Natural killer cell (primary cell): ENCODE measurements around the gene FYB2. TPM values are rescaled to one million over a fixed set of nuclear protein-coding genes. Genes with fewer than 3 reads are reported as not detected.

Experiments
- ATAC-seq, 3 donors: fragments of 150-1000 bp in 2 of 3; fragments of 200-7000 bp in 1 of 3; cut with Tn5 transposase; 1 replicate in 1 of 3; 2 replicates in 2 of 3; pipeline ENCODE4 v1.10.0; 2021; ENCODE audit warnings: mild to moderate bottlenecking in 2 of 3, moderate library complexity in 2 of 3
- DNase-seq, 2 donors: peaks; one replicate each; pipeline versions ENCODE4 v3.0.0 to v3.0.0-alpha.2; 2013 to 2021; ENCODE audit warnings: mixed read lengths in 1 of 2
- H3K27ac ChIP-seq: one replicate; pipeline ENCODE4 v1.5.1; 2013; ENCODE audit warnings: mild to moderate bottlenecking, low read length
- H3K27me3 ChIP-seq: one replicate; pipeline ENCODE4 v1.6.1; 2013; ENCODE audit warnings: low read length; ENCODE audit not compliant: control insufficient read depth, insufficient read depth
- H3K36me3 ChIP-seq: one replicate; pipeline ENCODE4 v1.6.1; 2013; ENCODE audit warnings: low read length; ENCODE audit not compliant: control insufficient read depth, insufficient read depth
- H3K4me1 ChIP-seq: one replicate; pipeline ENCODE4 v1.6.1; 2013; ENCODE audit warnings: low read length; ENCODE audit not compliant: control insufficient read depth, insufficient read depth
- H3K4me3 ChIP-seq: one replicate; pipeline ENCODE4 v1.5.1; 2013; ENCODE audit warnings: low read length
- H3K9me3 ChIP-seq: one replicate; pipeline ENCODE4 v1.6.1; 2013; ENCODE audit warnings: low read length; ENCODE audit not compliant: control insufficient read depth, insufficient read depth
- H3K27ac Mint-ChIP-seq, 2 donors: one replicate each; pipeline ENCODE4 v1.8.0; 2022; ENCODE audit warnings: mild to moderate bottlenecking in 2 of 2, mixed read lengths in 2 of 2, moderate library complexity in 1 of 2
- H3K27me3 Mint-ChIP-seq, 2 donors: one replicate each; pipeline ENCODE4 v1.8.0; 2022; ENCODE audit warnings: low read depth in 2 of 2, mixed read lengths in 2 of 2
- H3K36me3 Mint-ChIP-seq: one replicate; pipeline ENCODE4 v1.8.0; 2022; ENCODE audit warnings: mixed read lengths
- H3K4me1 Mint-ChIP-seq, 2 donors: one replicate each; pipeline ENCODE4 v1.8.0; 2022; ENCODE audit warnings: mixed read lengths in 2 of 2
- H3K4me3 Mint-ChIP-seq: one replicate; pipeline ENCODE4 v1.8.0; 2022; ENCODE audit warnings: mild to moderate bottlenecking, moderate library complexity, mixed read lengths
- H3K9me3 Mint-ChIP-seq, 2 donors: one replicate each; pipeline ENCODE4 v1.8.0; 2022; ENCODE audit warnings: mixed read lengths in 2 of 2
- WGBS: methylation state at CpG from one replicate; pipeline ENCODE4 v1.1.7; 2013; ENCODE audit warnings: missing lambda C conversion rate; ENCODE audit not compliant: insufficient coverage; 5-methylcytosine and 5-hydroxymethylcytosine counted together
- intact Hi-C: fragments of 100-400 bp; cut with micrococcal nuclease; formaldehyde crosslinking; loops from one replicate; pipeline ENCODE4 v1.14.2; 2022
- total RNA-seq, 4 donors: library from RNA; stranded (reverse); fragments of 120-200 nt in 1 of 4; gene quantifications; one replicate each; pipeline versions ENCODE4 v1.2.3 to v1.2.4, GENCODE V29; 2013 to 2022
- TF ChIP-seq, protein P1 (sequence below): fragments of 200-600 bp; IDR thresholded peaks from one replicate; pipeline ENCODE4 v1.8.0; 2022; ENCODE audit warnings: antibody characterized with exemption

FYB2 gene
- total RNA-seq, 3 donors from 2014 or later (not counting 1 experiment from before 2014, with no cell fraction given) = not detected

DNA sequence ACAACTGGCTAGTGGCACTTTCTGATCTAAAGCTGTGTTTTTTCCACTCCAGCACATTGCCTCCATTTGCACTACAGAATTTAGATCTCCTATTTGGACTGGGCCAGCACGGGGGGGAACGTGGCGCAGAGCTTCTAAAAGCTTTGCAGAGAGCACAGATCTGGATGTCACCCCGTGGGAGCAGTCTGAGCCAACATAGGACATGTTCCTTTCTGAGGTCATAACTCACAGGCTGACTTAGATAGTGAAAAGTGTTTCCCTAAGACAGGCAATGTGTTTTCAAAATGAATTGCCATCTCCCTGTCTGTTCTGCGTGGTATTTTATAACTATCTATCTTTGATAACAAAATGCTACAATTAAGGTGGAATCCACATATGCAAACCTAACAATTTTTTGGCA, 31.7 kb upstream of the FYB2 start:
- TF ChIP-seq, protein P1, sequence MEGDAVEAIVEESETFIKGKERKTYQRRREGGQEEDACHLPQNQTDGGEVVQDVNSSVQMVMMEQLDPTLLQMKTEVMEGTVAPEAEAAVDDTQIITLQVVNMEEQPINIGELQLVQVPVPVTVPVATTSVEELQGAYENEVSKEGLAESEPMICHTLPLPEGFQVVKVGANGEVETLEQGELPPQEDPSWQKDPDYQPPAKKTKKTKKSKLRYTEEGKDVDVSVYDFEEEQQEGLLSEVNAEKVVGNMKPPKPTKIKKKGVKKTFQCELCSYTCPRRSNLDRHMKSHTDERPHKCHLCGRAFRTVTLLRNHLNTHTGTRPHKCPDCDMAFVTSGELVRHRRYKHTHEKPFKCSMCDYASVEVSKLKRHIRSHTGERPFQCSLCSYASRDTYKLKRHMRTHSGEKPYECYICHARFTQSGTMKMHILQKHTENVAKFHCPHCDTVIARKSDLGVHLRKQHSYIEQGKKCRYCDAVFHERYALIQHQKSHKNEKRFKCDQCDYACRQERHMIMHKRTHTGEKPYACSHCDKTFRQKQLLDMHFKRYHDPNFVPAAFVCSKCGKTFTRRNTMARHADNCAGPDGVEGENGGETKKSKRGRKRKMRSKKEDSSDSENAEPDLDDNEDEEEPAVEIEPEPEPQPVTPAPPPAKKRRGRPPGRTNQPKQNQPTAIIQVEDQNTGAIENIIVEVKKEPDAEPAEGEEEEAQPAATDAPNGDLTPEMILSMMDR = no peak
- Mint-ChIP-seq H3K9me3 (no peaks in the 10 kb centered on the region), H3K27ac (no peak overlapping the region), H3K36me3 (no peaks in the 10 kb centered on the region), H3K4me1 (peaks cover 2 to 7% of the 10 kb centered on the region in 2 donors), H3K27me3 (peaks cover 0 to 7% of the 10 kb centered on the region in 2 donors), H3K4me3 (no peak overlapping the region)
- intact Hi-C loops = no loop called here
- no peaks in the 10 kb centered on the region for H3K9me3 ChIP-seq
- DNase-seq (no peak), ATAC-seq (no peak)
- 89% methylated on average over 5 of the region's 5 CpGs for WGBS
- no peaks in the 10 kb centered on the region for H3K27me3 ChIP-seq
- H3K36me3 ChIP-seq = no peaks in the 10 kb centered on the region
- H3K4me3 ChIP-seq = no peak overlapping the region
- H3K27ac ChIP-seq = no peak overlapping the region
- no peaks in the 10 kb centered on the region for H3K4me1 ChIP-seq

- H3K4me1 Mint-ChIP-seq = peaks cover 6 to 11% of the 10 kb centered on the region in 2 donors
- no peaks in the 10 kb centered on the region for H3K36me3 ChIP-seq
- no peak overlapping the region for H3K27ac ChIP-seq
- H3K9me3 ChIP-seq = no peaks in the 10 kb centered on the region
- H3K4me3 Mint-ChIP-seq = no peak overlapping the region
- no peaks in the 10 kb centered on the region for H3K27me3 ChIP-seq
- TF ChIP-seq, protein P1 = no peak
- no peaks in the 10 kb centered on the region for H3K9me3 Mint-ChIP-seq
- H3K27ac Mint-ChIP-seq = no peak overlapping the region
- no peak for DNase-seq
- H3K4me3 ChIP-seq = no peak overlapping the region
- H3K27me3 Mint-ChIP-seq = peaks cover 0 to 7% of the 10 kb centered on the region in 2 donors
- no peaks in the 10 kb centered on the region for H3K4me1 ChIP-seq
- ATAC-seq = no peak
- WGBS = 93% methylated on average over 2 of the region's 2 CpGs
- intact Hi-C loops = no loop called here
- no peaks in the 10 kb centered on the region for H3K36me3 Mint-ChIP-seq
These were observed 31.2 kb upstream of the FYB2 start for GRCh38 chr1:56850411-56850810.

DNA sequence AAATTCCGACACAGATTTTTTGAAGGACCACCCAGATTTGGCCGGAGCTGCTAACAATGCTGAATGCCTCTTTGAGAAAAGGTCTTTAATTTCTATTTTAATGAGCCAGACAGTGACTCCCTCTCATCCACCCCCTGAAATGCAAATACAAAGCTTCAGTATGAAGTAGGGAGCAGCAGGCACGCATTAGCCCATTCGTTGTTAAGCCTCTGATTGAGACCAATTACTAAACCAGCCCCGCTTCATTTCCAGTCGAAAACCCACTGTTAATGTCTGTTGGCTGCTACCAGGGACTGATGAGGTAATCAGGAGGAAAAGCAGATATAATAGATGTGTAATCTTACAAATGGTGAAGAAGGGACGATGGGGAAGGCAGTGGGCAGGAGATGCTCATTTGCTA, 30.5 kb upstream of the FYB2 start:
- H3K9me3 ChIP-seq = no peaks in the 10 kb centered on the region
- intact Hi-C loops = no loop called here
- Mint-ChIP-seq H3K9me3 (no peaks in the 10 kb centered on the region), H3K4me3 (no peak overlapping the region), H3K27ac (no peak overlapping the region), H3K36me3 (no peaks in the 10 kb centered on the region), H3K4me1 (peaks cover 9 to 13% of the 10 kb centered on the region in 2 donors), H3K27me3 (peaks cover under 1 to 7% of the 10 kb centered on the region in 2 donors)
- H3K27me3 ChIP-seq = no peaks in the 10 kb centered on the region
- no peak overlapping the region for H3K27ac ChIP-seq
- H3K36me3 ChIP-seq = no peaks in the 10 kb centered on the region
- TF ChIP-seq, protein P1 = no peak
- WGBS = 91% methylated on average over 7 of the region's 7 CpGs
- ATAC-seq = no peak
- H3K4me1 ChIP-seq = no peaks in the 10 kb centered on the region
- DNase-seq = no peak
- H3K4me3 ChIP-seq = no peak overlapping the region

DNA sequence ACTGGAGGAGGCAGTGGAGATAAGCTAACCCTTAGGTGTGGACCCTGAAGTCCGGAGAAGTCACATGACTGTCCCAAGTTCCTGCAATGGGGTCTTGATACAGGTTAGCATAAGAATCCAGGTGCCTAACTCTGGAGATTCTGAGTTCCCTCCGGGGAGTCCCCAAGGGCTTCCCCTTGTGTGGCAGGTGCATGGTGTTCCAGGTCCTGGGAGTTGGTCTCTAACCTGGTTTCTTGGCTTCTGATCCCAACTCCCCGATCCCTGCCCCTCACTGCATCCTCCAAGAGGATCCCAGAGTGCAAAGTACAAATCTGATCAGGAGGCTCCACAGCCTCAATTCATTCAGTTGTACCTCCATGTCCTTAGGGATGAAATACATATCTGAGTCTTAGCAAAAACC, 26.1 kb upstream of the FYB2 start:
- H3K9me3 Mint-ChIP-seq = no peaks in the 10 kb centered on the region
- no peak for DNase-seq
- TF ChIP-seq, protein P1 = no peak
- Histone ChIP-seq H3K36me3 (no peaks in the 10 kb centered on the region), H3K9me3 (no peaks in the 10 kb centered on the region), H3K27me3 (no peaks in the 10 kb centered on the region), H3K27ac (no peak overlapping the region), H3K4me3 (no peak overlapping the region), H3K4me1 (no peaks in the 10 kb centered on the region)
- peaks cover 9 to 11% of the 10 kb centered on the region in 2 donors for H3K4me1 Mint-ChIP-seq
- no peaks in the 10 kb centered on the region for H3K36me3 Mint-ChIP-seq
- H3K27ac Mint-ChIP-seq = no peak overlapping the region
- H3K27me3 Mint-ChIP-seq = peaks cover 4 to 7% of the 10 kb centered on the region in 2 donors
- 83% methylated on average over 3 of the region's 3 CpGs for WGBS
- no peak for ATAC-seq
- H3K4me3 Mint-ChIP-seq = no peak overlapping the region
- intact Hi-C loops = no loop called here
